Parathyroid adenoma (tissue), 2 donors: ENCODE data around the gene USO1.

ENCODE experiments used
- H2AFZ ChIP-seq: fragments of 300-600 bp; sonication (generic); one replicate; pipeline ENCODE4 v1.7.0; 2017; ENCODE audit warnings: antibody characterized with exemption, mild to moderate bottlenecking
- H3K27ac ChIP-seq: fragments of 300-600 bp; sonication (generic); one replicate; pipeline ENCODE4 v1.7.0; 2017
- H3K27me3 ChIP-seq: fragments of 300-600 bp; sonication (generic); one replicate; pipeline ENCODE4 v1.7.0; 2017; ENCODE audit warnings: low read length; ENCODE audit not compliant: control insufficient read depth, insufficient read depth
- H3K36me3 ChIP-seq: fragments of 300-600 bp; sonication (generic); one replicate; pipeline ENCODE4 v1.7.0; 2017; ENCODE audit warnings: low read length; ENCODE audit not compliant: control insufficient read depth, insufficient read depth
- H3K4me1 ChIP-seq: fragments of 300-600 bp; sonication (generic); one replicate; pipeline ENCODE4 v1.7.0; 2017; ENCODE audit warnings: control low read depth
- H3K4me2 ChIP-seq: fragments of 300-600 bp; sonication (generic); one replicate; pipeline ENCODE4 v1.7.0; 2017; ENCODE audit warnings: low read length
- H3K4me3 ChIP-seq: fragments of 300-600 bp; sonication (generic); one replicate; pipeline ENCODE4 v1.7.0; 2017; ENCODE audit warnings: low read depth, low read length
- H3K79me2 ChIP-seq: fragments of 300-600 bp; sonication (generic); one replicate; pipeline ENCODE4 v1.7.0; 2017; ENCODE audit warnings: control low read depth
- H3K9ac ChIP-seq: fragments of 300-600 bp; sonication (generic); one replicate; pipeline ENCODE4 v1.7.0; 2017; ENCODE audit warnings: mild to moderate bottlenecking
- H3K9me3 ChIP-seq: fragments of 300-600 bp; sonication (generic); one replicate; pipeline ENCODE4 v1.7.0; 2017; ENCODE audit warnings: low read length; ENCODE audit not compliant: control insufficient read depth
- TF ChIP-seq, protein P1 (sequence below): fragments of 300-600 bp; sonication (generic); IDR thresholded peaks from one replicate; pipeline ENCODE4 v1.7.0; 2017; ENCODE audit warnings: antibody characterized with exemption, mild to moderate bottlenecking
- donor health status: primary hyperparathyroidism.

Gene USO1

GRCh38 chr4:75830906-75831305, 106.5 kb downstream of the USO1 start:
- H3K9me3 ChIP-seq: no peaks in the 10 kb centered on the region
- TF ChIP-seq, protein P1, sequence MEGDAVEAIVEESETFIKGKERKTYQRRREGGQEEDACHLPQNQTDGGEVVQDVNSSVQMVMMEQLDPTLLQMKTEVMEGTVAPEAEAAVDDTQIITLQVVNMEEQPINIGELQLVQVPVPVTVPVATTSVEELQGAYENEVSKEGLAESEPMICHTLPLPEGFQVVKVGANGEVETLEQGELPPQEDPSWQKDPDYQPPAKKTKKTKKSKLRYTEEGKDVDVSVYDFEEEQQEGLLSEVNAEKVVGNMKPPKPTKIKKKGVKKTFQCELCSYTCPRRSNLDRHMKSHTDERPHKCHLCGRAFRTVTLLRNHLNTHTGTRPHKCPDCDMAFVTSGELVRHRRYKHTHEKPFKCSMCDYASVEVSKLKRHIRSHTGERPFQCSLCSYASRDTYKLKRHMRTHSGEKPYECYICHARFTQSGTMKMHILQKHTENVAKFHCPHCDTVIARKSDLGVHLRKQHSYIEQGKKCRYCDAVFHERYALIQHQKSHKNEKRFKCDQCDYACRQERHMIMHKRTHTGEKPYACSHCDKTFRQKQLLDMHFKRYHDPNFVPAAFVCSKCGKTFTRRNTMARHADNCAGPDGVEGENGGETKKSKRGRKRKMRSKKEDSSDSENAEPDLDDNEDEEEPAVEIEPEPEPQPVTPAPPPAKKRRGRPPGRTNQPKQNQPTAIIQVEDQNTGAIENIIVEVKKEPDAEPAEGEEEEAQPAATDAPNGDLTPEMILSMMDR: no peak
- no peak overlapping the region for H3K27ac ChIP-seq
- no peak overlapping the region for H2AFZ ChIP-seq
- H3K4me1 ChIP-seq: no peaks in the 10 kb centered on the region
- H3K9ac ChIP-seq: no peak overlapping the region
- no peaks in the 10 kb centered on the region for H3K36me3 ChIP-seq
- no peak overlapping the region for H3K4me2 ChIP-seq
- no peaks in the 10 kb centered on the region for H3K79me2 ChIP-seq
- H3K4me3 ChIP-seq: no peak overlapping the region
- H3K27me3 ChIP-seq: no peaks in the 10 kb centered on the region

DNA sequence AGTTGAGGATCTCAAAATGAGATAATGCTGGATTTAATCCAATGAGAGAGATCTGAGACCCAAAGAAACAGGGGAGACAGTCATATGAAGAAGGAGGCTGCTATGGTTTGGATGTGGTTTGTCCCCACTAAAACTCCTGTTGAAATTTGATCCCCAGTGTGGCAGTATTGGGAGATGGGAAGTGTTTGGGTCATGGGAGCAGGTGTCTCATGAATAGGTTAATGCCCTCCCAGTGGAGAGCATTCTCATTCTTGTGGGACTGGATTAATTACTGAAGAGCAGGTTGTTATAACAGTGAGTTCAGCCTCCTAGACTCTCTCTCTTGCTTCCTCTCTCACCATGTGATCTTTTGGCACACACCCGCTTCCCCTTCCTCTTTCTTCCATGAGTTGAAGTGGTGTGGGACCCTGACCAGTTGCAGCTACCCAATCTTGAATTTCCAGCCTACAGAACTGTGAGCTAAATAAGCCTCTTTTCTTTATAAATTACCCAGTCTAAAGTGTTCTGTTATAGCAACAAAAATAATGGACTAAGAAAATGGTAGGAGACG, 107.6 kb downstream of the USO1 start:
- Histone ChIP-seq H3K36me3 (no peaks in the 10 kb centered on the region), H3K9ac (no peak overlapping the region), H3K27me3 (no peaks in the 10 kb centered on the region), H3K79me2 (no peaks in the 10 kb centered on the region), H2AFZ (no peak overlapping the region), H3K27ac (no peak overlapping the region), H3K9me3 (no peaks in the 10 kb centered on the region), H3K4me2 (no peak overlapping the region), H3K4me3 (no peak overlapping the region), H3K4me1 (no peaks in the 10 kb centered on the region)
- TF ChIP-seq, protein P1: no peak

- H3K4me3 ChIP-seq: no peak overlapping the region
- no peak overlapping the region for H3K4me2 ChIP-seq
- no peaks in the 10 kb centered on the region for H3K36me3 ChIP-seq
- no peak overlapping the region for H3K9ac ChIP-seq
- no peaks in the 10 kb centered on the region for H3K79me2 ChIP-seq
- TF ChIP-seq, protein P1: no peak
- H2AFZ ChIP-seq: no peak overlapping the region
- no peaks in the 10 kb centered on the region for H3K4me1 ChIP-seq
- no peak overlapping the region for H3K27ac ChIP-seq
- H3K9me3 ChIP-seq: no peaks in the 10 kb centered on the region
- no peaks in the 10 kb centered on the region for H3K27me3 ChIP-seq
Measured at GRCh38 chr4:75834095-75834771, 109.9 kb downstream of the USO1 start.

- Histone ChIP-seq H3K9ac (no peak overlapping the region), H3K27me3 (no peaks in the 10 kb centered on the region), H3K4me3 (no peak overlapping the region), H3K27ac (no peak overlapping the region), H3K79me2 (no peaks in the 10 kb centered on the region), H3K9me3 (no peaks in the 10 kb centered on the region), H3K36me3 (no peaks in the 10 kb centered on the region), H3K4me2 (no peak overlapping the region), H2AFZ (no peak overlapping the region), H3K4me1 (no peaks in the 10 kb centered on the region)
- TF ChIP-seq, protein P1: no peak
Measured at GRCh38 chr4:75834772-75835154, 110.4 kb downstream of the USO1 start.
